ENCODE measurements around the gene SLFN11.

Gene SLFN11

GRCh38 chr17:35376245-35376644 is 2.8 kb upstream of the SLFN11 start:
- Histone ChIP-seq H3K4me3 (ENCODE audit: insufficient read depth, low read length, poor library complexity, severe bottlenecking) (no peak overlapping the region), H2AFZ (ENCODE audit: low read depth, low read length, severe bottlenecking) (no peak overlapping the region), H3K9me2 (replicated peaks; ENCODE audit: insufficient read depth, low read length) (no peaks in the 10 kb centered on the region), H3F3A (ENCODE audit: insufficient read depth) (no peaks in the 10 kb centered on the region), H4K20me1 (ENCODE audit: low read depth, low read length) (no peaks in the 10 kb centered on the region), H3K27ac (ENCODE audit: low read depth, low read length) (no peak overlapping the region), H3K36me3 (ENCODE audit: low read length) (no peaks in the 10 kb centered on the region), H3K4me2 (ENCODE audit: low read depth, low read length, poor library complexity, severe bottlenecking) (no peak overlapping the region), H3K27me3 (ENCODE audit: low read length) (0 out of 2 replicates have a peak, but pooled peaks cover 3% of the 10 kb centered on the region), H3K79me2 (ENCODE audit: insufficient read depth, low read length) (no peaks in the 10 kb centered on the region), H3K9ac (ENCODE audit: low read length) (no peak overlapping the region), H3K9me3 (ENCODE audit: insufficient read depth, low read length) (no peaks in the 10 kb centered on the region)
- TF ChIP-seq CTCF (IDR thresholded peaks at IDR 0.05; ENCODE audit: insufficient read depth, low read length, poor library complexity, severe bottlenecking) (no peak), EZH2phosphoT487 (conservative IDR thresholded peaks at IDR 0.05; ENCODE audit: low read length) (no peak)

- H4K20me1 ChIP-seq (ENCODE audit: low read depth, low read length) = no peaks in the 10 kb centered on the region
- 0 out of 2 replicates have a peak, but pooled peaks cover 3% of the 10 kb centered on the region for H3K27me3 ChIP-seq (ENCODE audit: low read length)
- H3F3A ChIP-seq (ENCODE audit: insufficient read depth) = no peaks in the 10 kb centered on the region
- no peaks in the 10 kb centered on the region for H3K36me3 ChIP-seq (ENCODE audit: low read length)
- no peak for TF ChIP-seq EZH2phosphoT487 (conservative IDR thresholded peaks at IDR 0.05; ENCODE audit: low read length)
- TF ChIP-seq CTCF (IDR thresholded peaks at IDR 0.05; ENCODE audit: insufficient read depth, low read length, poor library complexity, severe bottlenecking) = no peak
- no peaks in the 10 kb centered on the region for H3K79me2 ChIP-seq (ENCODE audit: insufficient read depth, low read length)
- H3K4me3 ChIP-seq (ENCODE audit: insufficient read depth, low read length, poor library complexity, severe bottlenecking) = no peak overlapping the region
- H3K9me2 ChIP-seq (replicated peaks; ENCODE audit: insufficient read depth, low read length) = no peaks in the 10 kb centered on the region
- H3K4me2 ChIP-seq (ENCODE audit: low read depth, low read length, poor library complexity, severe bottlenecking) = peak overlapping the region; percentile 4
- no peak overlapping the region for H2AFZ ChIP-seq (ENCODE audit: low read depth, low read length, severe bottlenecking)
- H3K9ac ChIP-seq (ENCODE audit: low read length) = no peak overlapping the region
- peaks cover 3% of the 10 kb centered on the region; the same call in 1 of the 2 replicates for H3K9me3 ChIP-seq (ENCODE audit: insufficient read depth, low read length)
- no peak overlapping the region for H3K27ac ChIP-seq (ENCODE audit: low read depth, low read length)
Observed at GRCh38 chr17:35374766-35375344, 1.4 kb upstream of the SLFN11 start.

GRCh38 chr17:35373984-35374765 is 754 bp upstream of the SLFN11 start:
- H3K4me3 ChIP-seq (ENCODE audit: insufficient read depth, low read length, poor library complexity, severe bottlenecking) = no peak overlapping the region
- H3K9me3 ChIP-seq (ENCODE audit: insufficient read depth, low read length) = peaks cover 3% of the 10 kb centered on the region; the same call in 1 of the 2 replicates
- no peak overlapping the region for H3K27ac ChIP-seq (ENCODE audit: low read depth, low read length)
- no peaks in the 10 kb centered on the region for H3K79me2 ChIP-seq (ENCODE audit: insufficient read depth, low read length)
- H3K9ac ChIP-seq (ENCODE audit: low read length) = no peak overlapping the region
- no peaks in the 10 kb centered on the region for H4K20me1 ChIP-seq (ENCODE audit: low read depth, low read length)
- H3K9me2 ChIP-seq (replicated peaks; ENCODE audit: insufficient read depth, low read length) = no peaks in the 10 kb centered on the region
- no peak for TF ChIP-seq CTCF (IDR thresholded peaks at IDR 0.05; ENCODE audit: insufficient read depth, low read length, poor library complexity, severe bottlenecking)
- no peak for TF ChIP-seq EZH2phosphoT487 (conservative IDR thresholded peaks at IDR 0.05; ENCODE audit: low read length)
- no peaks in the 10 kb centered on the region for H3F3A ChIP-seq (ENCODE audit: insufficient read depth)
- H2AFZ ChIP-seq (ENCODE audit: low read depth, low read length, severe bottlenecking) = no peak overlapping the region
- H3K36me3 ChIP-seq (ENCODE audit: low read length) = no peaks in the 10 kb centered on the region
- H3K27me3 ChIP-seq (ENCODE audit: low read length) = 0 out of 2 replicates have a peak, but pooled peaks cover 3% of the 10 kb centered on the region
- peak overlapping the region; percentile 4 for H3K4me2 ChIP-seq (ENCODE audit: low read depth, low read length, poor library complexity, severe bottlenecking)
